DND-41 (cell line): ENCODE measurements around the gene PCBP2.

Experiments
- ATAC-seq: fragments of 200-7000 bp; cut with Tn5 transposase; 3 replicates; pipeline ENCODE4 v1.9.1; 2021; ENCODE audit warnings: low read depth; ENCODE audit not compliant: insufficient read depth
- DNase-seq: peaks from one replicate; pipeline ENCODE4 v3.0.0-alpha.2; 2020
- H2AFZ ChIP-seq: 2 replicates; pipeline ENCODE4 v1.6.0; 2012; ENCODE audit warnings: low read depth, low read length
- H3K27ac ChIP-seq: 2 replicates; pipeline ENCODE4 v1.5.1; 2012; ENCODE audit warnings: low read length, inconsistent platforms
- H3K27me3 ChIP-seq: fragments of 200-600 bp; sonication (generic); 2 replicates; pipeline ENCODE4 v1.6.0; 2012; ENCODE audit warnings: low read length, mild to moderate bottlenecking, inconsistent platforms; ENCODE audit not compliant: insufficient read depth, poor library complexity
- H3K36me3 ChIP-seq: 2 replicates; pipeline ENCODE4 v1.5.1; 2012; ENCODE audit warnings: low read length, inconsistent platforms; ENCODE audit not compliant: insufficient read depth
- H3K4me1 ChIP-seq: 2 replicates; pipeline ENCODE4 v1.5.1; 2012; ENCODE audit warnings: mild to moderate bottlenecking, low read length; ENCODE audit not compliant: insufficient read depth
- H3K4me2 ChIP-seq: 2 replicates; pipeline ENCODE4 v1.6.0; 2012; ENCODE audit warnings: mild to moderate bottlenecking, moderate library complexity, low read length, inconsistent platforms; ENCODE audit not compliant: insufficient read depth
- H3K4me3 ChIP-seq, 2 experiments: fragments of 200-600 bp in 1 of 2; shearing (Covaris generic) in 1 of 2; 2 replicates each; pipeline ENCODE4 v1.5.1; 2012 to 2016; ENCODE audit warnings: inconsistent platforms in 2 of 2, low read length in 2 of 2, mild to moderate bottlenecking in 2 of 2, low read depth in 1 of 2, moderate library complexity in 1 of 2
- H3K79me2 ChIP-seq: 2 replicates; pipeline ENCODE4 v1.6.0; 2012; ENCODE audit warnings: low read length, inconsistent platforms; ENCODE audit not compliant: insufficient read depth
- H3K9ac ChIP-seq: 2 replicates; pipeline ENCODE4 v1.6.0; 2012; ENCODE audit warnings: low read depth, mild to moderate bottlenecking, inconsistent platforms, low read length, moderate library complexity
- H3K9me3 ChIP-seq: 2 replicates; pipeline ENCODE4 v1.5.1; 2012; ENCODE audit warnings: low read length, moderate library complexity, mild to moderate bottlenecking, inconsistent platforms; ENCODE audit not compliant: insufficient read depth, severe bottlenecking
- H4K20me1 ChIP-seq: 2 replicates; pipeline ENCODE4 v1.6.0; 2012; ENCODE audit warnings: low read length; ENCODE audit not compliant: insufficient read depth
- CTCF ChIP-seq: IDR thresholded peaks from 2 replicates; pipeline ENCODE4 v1.5.1; 2012; ENCODE audit warnings: borderline replicate concordance, low read length, moderate library complexity, mild to moderate bottlenecking; ENCODE audit not compliant: poor library complexity, severe bottlenecking; ENCODE audit errors: extremely low read depth
- EZH2 ChIP-seq: IDR thresholded peaks from 3 replicates; pipeline ENCODE4 v1.6.1; 2012; ENCODE audit warnings: borderline replicate concordance, low read depth, mild to moderate bottlenecking, moderate library complexity, low read length, inconsistent platforms; ENCODE audit not compliant: severe bottlenecking

PCBP2 gene

GRCh38 chr12:53515291-53515680, 63.4 kb downstream of the PCBP2 start:
- TF ChIP-seq EZH2 (no peak), CTCF (no peak)
- Histone ChIP-seq H3K4me2 (no peak overlapping the region), H3K9ac (no peak overlapping the region), H3K27me3 (no peaks in the 10 kb centered on the region), H3K9me3 (no peaks in the 10 kb centered on the region), H2AFZ (no peak overlapping the region), H3K4me3 (no peak overlapping the region), H4K20me1 (no peaks in the 10 kb centered on the region), H3K27ac (no peak overlapping the region), H3K79me2 (no peaks in the 10 kb centered on the region), H3K4me1 (no peaks in the 10 kb centered on the region), H3K36me3 (peaks cover 69% of the 10 kb centered on the region)
- DNase-seq = no peak
- ATAC-seq = no peak

GRCh38 chr12:53516758-53517455, 65.0 kb downstream of the PCBP2 start:
- DNase-seq = no peak
- no peaks in the 10 kb centered on the region for H3K4me1 ChIP-seq
- H3K9me3 ChIP-seq = no peaks in the 10 kb centered on the region
- no peak for TF ChIP-seq CTCF
- no peak for TF ChIP-seq EZH2
- H3K36me3 ChIP-seq = peaks cover 79% of the 10 kb centered on the region
- H3K79me2 ChIP-seq = no peaks in the 10 kb centered on the region
- H2AFZ ChIP-seq = no peak overlapping the region
- H3K27ac ChIP-seq = no peak overlapping the region
- H3K4me3 ChIP-seq = no peak overlapping the region
- H3K4me2 ChIP-seq = no peak overlapping the region
- no peaks in the 10 kb centered on the region for H4K20me1 ChIP-seq
- no peaks in the 10 kb centered on the region for H3K27me3 ChIP-seq
- no peak overlapping the region for H3K9ac ChIP-seq
- ATAC-seq = no peak

- H2AFZ ChIP-seq = no peak overlapping the region
- ATAC-seq (no peak), DNase-seq (no peak)
- no peak for TF ChIP-seq EZH2
- TF ChIP-seq CTCF = no peak
- H4K20me1 ChIP-seq = no peaks in the 10 kb centered on the region
- no peaks in the 10 kb centered on the region for H3K4me1 ChIP-seq
- no peak overlapping the region for H3K4me3 ChIP-seq
- no peak overlapping the region for H3K4me2 ChIP-seq
- no peaks in the 10 kb centered on the region for H3K79me2 ChIP-seq
- no peak overlapping the region for H3K27ac ChIP-seq
- H3K36me3 ChIP-seq = peaks cover 83% of the 10 kb centered on the region
- no peaks in the 10 kb centered on the region for H3K27me3 ChIP-seq
- no peak overlapping the region for H3K9ac ChIP-seq
- no peaks in the 10 kb centered on the region for H3K9me3 ChIP-seq
These were observed 66.5 kb downstream of the PCBP2 start for GRCh38 chr12:53518381-53518780.
